Activated T-helper 1 cell treated with anti-CD3 and anti-CD28 coated beads, Interleukin-2, amount 50 U/mL, for 16 hours (primary cell): Measurements from ENCODE around the gene TARS1.

ENCODE experiments used
- DNase-seq, 2 donors: peaks; one replicate each; pipeline ENCODE4 v3.0.0-alpha.2; 2020; ENCODE audit warnings: low read depth in 1 of 2, low spot score in 1 of 2

Gene TARS1

DNA sequence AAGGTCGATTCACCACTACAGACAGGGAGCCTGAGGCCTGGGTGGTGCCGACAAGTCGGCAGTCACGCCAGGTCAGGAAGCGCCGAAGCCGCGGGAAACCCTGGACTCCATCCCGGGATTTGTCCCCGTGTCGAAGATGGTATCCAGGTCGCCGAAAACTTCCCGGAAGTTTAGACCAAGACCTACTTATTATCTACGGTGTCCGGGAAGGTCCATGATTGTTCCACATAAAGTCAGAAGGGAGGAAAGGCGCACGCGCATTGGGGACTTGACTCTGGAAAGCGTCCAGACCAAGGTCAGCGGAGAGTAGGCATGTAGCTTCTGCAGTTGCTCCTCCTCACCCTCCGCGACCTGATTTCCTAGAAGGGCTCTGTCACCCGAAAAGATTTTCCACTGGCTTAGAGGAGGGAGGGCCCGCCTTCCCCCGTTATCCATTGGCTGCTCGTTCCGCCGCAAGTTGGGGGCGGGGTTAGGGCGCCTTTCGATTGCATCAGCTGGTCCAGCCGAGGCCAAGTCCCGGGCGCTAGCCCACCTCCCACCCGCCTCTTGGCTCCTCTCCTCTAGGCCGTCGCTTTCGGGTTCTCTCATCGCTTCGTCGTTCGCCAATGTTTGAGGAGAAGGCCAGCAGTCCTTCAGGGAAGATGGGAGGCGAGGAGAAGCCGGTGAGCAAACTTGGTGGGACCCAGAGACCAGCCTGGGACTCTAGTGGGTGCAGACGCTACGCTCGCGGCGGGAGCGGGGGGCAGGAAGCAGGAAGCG is at the start of gene TARS1:
TARS1 (plus strand) TSS at position 484 of the 759 bp plus-strand sequence; CDS start at position 606, 122 bp downstream.
- peak; percentile 83 to 87 for DNase-seq

- DNase-seq, result no peak
Observed at GRCh38 chr5:33398501-33398900, 42.3 kb upstream of the TARS1 start.

DNA sequence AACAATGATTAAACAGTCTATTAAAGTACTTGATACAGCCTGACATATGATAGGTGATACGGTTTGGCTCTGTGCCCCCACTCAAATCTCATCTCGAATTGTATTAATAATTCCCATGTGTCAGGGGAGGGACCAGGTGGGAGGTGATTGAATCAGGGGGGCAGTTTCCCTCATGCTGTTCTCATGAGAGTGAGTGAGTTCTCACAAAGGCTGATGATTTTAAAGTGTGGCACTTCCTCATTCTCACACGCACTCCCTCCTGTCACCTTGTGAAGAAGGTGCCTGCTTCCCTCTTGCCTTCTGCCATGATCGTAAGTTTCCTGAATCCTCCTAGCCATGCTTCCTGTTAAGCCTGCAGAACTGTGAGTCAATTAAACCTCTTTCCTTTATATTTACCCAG is 40.1 kb upstream of the TARS1 start:
- no peak for DNase-seq

GRCh38 chr5:33401482-33402390 is 39.0 kb upstream of the TARS1 start:
- DNase-seq, result no peak

- no peak for DNase-seq
Observed at GRCh38 chr5:33403187-33403586, 37.6 kb upstream of the TARS1 start.

- DNase-seq, result no peak
Observed at GRCh38 chr5:33408816-33409215, 31.9 kb upstream of the TARS1 start.

GRCh38 chr5:33409435-33410170 is 31.2 kb upstream of the TARS1 start:
- DNase-seq, result no peak

DNA sequence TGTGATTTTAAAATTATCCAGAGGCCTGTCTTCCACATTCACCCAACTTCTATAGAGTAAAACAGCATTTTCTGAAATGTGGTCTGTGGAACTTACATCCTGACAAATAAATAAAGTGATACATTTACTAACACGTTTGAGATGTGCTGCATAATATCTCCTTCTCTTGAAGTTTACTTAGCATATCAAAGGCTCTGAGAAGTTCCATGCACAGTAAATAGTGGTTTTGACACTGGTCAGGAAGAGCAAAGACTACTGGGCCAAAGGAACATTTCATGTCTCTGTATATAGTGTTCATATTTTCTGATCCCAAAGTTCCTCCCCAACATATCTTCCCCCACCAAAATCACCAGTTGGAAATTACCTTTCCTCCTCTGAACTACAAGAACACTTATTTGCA is 30.5 kb upstream of the TARS1 start:
- no peak for DNase-seq

DNA sequence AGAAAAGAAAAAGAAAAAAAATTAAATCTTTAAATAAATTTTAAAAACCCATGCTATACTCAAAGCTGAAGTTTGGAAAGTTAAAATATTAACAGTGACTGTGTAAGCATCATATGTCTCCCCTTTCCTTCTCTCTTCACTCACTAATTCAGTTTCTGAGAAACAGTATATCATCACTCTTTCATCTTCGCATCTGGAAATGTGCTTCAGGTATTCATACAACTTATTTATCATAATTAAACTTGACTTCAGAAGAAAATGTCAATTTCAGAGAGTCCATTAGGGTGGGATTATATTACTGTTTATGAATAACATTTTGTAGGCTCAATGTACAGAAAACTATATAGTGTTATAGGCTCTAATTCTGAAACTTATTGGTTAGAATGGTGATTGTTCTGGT is 29.3 kb upstream of the TARS1 start:
- no peak for DNase-seq

DNA sequence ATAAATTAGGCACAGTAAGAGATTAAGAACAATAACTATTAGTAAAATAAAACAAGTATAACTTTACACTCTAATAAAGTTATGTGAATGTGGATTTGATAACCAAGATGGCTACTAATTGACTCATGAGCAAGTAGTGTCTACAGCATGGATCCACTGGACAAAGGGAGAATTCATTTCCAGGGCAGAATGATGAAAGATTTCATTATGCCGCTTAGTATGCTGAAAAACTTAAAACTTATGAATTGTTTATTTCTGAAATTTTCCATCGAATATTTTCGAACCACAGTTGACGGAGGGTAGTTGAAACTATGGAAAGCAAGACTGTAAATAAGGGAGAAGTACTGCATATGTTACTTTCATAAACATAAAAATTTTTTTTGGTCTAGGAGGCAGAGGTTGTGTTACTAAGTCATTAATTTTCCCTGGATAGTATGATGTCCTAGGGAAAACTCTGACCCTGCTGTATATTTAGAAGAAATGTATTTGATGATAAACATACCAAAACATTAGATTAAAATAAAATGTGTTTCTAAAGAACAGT is 24.9 kb upstream of the TARS1 start:
- no peak for DNase-seq

- DNase-seq, result no peak
Observed at GRCh38 chr5:33417632-33418031, 23.1 kb upstream of the TARS1 start.

- no peak for DNase-seq
Observed at GRCh38 chr5:33420946-33421345, 19.8 kb upstream of the TARS1 start.

DNA sequence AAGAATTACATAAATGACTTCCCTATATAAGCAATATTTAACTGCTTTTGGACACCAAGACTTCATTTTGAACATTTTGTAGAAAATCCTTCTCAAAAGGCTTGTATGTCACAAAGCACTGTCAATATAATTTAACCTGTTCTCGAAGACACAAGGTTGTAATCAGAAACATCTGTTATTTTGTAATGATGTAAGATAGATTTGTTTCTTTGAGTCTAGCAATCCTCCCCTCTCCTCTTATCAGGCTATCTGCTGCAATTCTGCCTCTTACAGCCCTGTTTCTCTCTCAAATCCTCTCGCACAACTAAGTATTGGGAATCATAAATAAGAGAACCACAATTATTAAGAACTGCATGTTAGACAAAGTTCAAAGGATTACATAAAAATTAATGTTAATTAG is 18.6 kb upstream of the TARS1 start:
- no peak for DNase-seq

- DNase-seq, result no peak
Observed at GRCh38 chr5:33423018-33423630, 17.6 kb upstream of the TARS1 start.

- no peak for DNase-seq
Observed at GRCh38 chr5:33425314-33425713, 15.5 kb upstream of the TARS1 start.

- no peak for DNase-seq
Observed at GRCh38 chr5:33430983-33431382, 9.8 kb upstream of the TARS1 start.

- no peak for DNase-seq
Observed at GRCh38 chr5:33432656-33433055, 8.1 kb upstream of the TARS1 start.

GRCh38 chr5:33433303-33434240 is 7.2 kb upstream of the TARS1 start:
- no peak for DNase-seq

DNA sequence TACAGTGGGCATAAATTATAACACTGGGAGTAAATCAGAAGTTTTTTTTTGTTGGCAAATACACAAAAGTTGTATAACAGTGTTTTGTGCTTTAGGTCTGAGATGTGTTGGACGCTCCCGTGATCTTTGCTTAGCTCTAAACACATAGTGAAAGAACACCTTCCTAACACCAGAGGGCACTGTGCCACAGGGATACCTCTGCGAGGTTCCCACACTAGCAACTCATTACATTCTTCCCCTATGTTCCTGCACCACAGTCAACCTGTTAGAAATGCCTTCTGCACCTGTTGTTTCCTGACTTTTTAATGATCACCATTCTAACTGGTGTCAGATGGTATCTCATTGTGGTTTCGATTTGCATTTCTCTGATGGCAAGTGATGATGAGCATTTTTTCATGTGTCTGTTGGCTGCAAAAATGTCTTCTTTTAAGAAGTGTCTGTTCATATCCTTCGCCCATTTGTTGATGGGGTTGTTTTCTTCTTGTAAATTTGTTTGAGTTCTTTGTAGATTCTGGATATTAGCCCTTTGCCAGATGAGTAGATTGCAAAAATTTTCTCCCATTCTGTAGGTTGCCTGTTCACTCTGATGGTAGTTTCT is 4.8 kb upstream of the TARS1 start:
- peak; percentile 10 to 38 for DNase-seq
